Glutamatergic neuron (in vitro differentiated cells): ENCODE measurements around the gene LAMTOR4. TPM values are rescaled to one million over a fixed set of nuclear protein-coding genes. Genes with fewer than 3 reads are reported as not detected.

Experiments used
- DNase-seq: peaks from one replicate; pipeline ENCODE4 v3.0.0; 2022
- H3K27ac Mint-ChIP-seq: one replicate; pipeline ENCODE4 v1.8.0; 2020; ENCODE audit warnings: mild to moderate bottlenecking, mixed read lengths, inconsistent platforms; ENCODE audit not compliant: unreplicated experiment
- H3K27me3 Mint-ChIP-seq: one replicate; pipeline ENCODE4 v1.8.0; 2020; ENCODE audit warnings: mild to moderate bottlenecking, moderate library complexity, mixed read lengths, inconsistent platforms; ENCODE audit not compliant: unreplicated experiment
- H3K36me3 Mint-ChIP-seq: one replicate; pipeline ENCODE4 v1.8.0; 2020; ENCODE audit warnings: mild to moderate bottlenecking, mixed read lengths, inconsistent platforms; ENCODE audit not compliant: unreplicated experiment
- H3K4me1 Mint-ChIP-seq: one replicate; pipeline ENCODE4 v1.8.0; 2020; ENCODE audit warnings: mild to moderate bottlenecking, low read depth, mixed read lengths, inconsistent platforms; ENCODE audit not compliant: unreplicated experiment
- H3K4me3 Mint-ChIP-seq: one replicate; pipeline ENCODE4 v1.8.0; 2020; ENCODE audit warnings: mild to moderate bottlenecking, mixed read lengths, inconsistent platforms; ENCODE audit not compliant: unreplicated experiment
- H3K9me3 Mint-ChIP-seq: one replicate; pipeline ENCODE4 v1.8.0; 2020; ENCODE audit warnings: mild to moderate bottlenecking, moderate library complexity, mixed read lengths, inconsistent platforms; ENCODE audit not compliant: unreplicated experiment
- total RNA-seq: library from RNA; stranded (reverse); fragmentation: NEBNext Ultra II Directional; extraction: Animal tissue kit (Norgen Biotek cat#: 25700); gene quantifications from one replicate; pipeline ENCODE4 v1.2.1, GENCODE V29; 2021; ENCODE audit not compliant: unreplicated experiment
- TF ChIP-seq, protein P1 (sequence below): fragments of 200-600 bp; sonication (generic); IDR thresholded peaks from one replicate; pipeline ENCODE4 v1.5.0; 2021; ENCODE audit not compliant: partially characterized antibody, unreplicated experiment

Gene LAMTOR4
- total RNA-seq, 1 donor from 2014 or later, result 66.9 TPM

DNA sequence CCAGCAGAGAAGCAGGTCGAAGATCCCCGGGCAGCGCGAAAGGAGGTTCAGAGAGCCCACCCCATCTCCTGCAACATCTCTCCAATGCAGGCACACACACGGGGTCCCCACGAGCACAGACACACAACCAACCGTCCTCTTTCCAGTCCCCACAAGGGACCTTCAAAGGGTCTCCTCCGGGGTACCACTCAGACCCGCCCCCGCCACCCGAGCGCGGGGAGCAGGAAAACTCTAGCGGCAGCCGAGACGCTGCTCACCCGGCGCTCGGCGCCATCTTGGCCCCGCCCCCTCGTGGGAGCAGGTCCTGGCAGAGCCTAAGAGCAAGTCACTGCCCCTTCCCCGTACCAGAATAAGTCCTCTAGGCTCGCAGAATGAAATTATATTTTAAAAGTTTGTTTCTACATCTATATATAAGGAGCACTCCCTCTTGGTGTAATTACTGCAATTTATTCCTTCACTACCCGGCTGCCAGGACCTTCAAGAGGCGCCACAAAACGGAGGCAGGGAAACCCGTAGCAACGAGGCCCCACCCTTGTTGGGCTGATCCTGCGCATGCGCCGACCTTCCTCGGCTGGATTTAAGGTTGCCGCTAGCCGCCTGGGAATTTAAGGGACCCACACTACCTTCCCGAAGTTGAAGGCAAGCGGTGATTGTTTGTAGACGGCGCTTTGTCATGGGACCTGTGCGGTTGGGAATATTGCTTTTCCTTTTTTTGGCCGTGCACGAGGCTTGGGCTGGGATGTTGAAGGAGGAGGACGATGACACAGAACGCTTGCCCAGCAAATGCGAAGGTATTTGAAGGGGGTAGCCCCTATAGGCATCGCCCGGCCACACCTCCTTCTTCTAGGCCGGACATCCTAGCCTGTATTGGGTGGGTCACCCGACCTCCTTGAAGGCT, 29.4 kb upstream of the LAMTOR4 start, which contains the start of the genes CNPY4 and TAF6:
TSS of gene CNPY4 (plus strand) at position 563 of the 898 bp plus-strand sequence. CDS start at position 674, 111 bp downstream.
TSS of gene TAF6 (minus strand) at position 287 of the 898 bp plus-strand sequence. CDS start 5,149 bp downstream, outside the sequence.
- Mint-ChIP-seq H3K4me1 (peaks cover 6% of the 10 kb centered on the region), H3K27me3 (peaks cover 3% of the 10 kb centered on the region), H3K27ac (peak within 1 kb of the TSS; percentile 97), H3K9me3 (peaks cover 13% of the 10 kb centered on the region), H3K36me3 (no peaks in the 10 kb centered on the region), H3K4me3 (peak within 1 kb of the TSS; percentile 99)
- TF ChIP-seq, protein P1, sequence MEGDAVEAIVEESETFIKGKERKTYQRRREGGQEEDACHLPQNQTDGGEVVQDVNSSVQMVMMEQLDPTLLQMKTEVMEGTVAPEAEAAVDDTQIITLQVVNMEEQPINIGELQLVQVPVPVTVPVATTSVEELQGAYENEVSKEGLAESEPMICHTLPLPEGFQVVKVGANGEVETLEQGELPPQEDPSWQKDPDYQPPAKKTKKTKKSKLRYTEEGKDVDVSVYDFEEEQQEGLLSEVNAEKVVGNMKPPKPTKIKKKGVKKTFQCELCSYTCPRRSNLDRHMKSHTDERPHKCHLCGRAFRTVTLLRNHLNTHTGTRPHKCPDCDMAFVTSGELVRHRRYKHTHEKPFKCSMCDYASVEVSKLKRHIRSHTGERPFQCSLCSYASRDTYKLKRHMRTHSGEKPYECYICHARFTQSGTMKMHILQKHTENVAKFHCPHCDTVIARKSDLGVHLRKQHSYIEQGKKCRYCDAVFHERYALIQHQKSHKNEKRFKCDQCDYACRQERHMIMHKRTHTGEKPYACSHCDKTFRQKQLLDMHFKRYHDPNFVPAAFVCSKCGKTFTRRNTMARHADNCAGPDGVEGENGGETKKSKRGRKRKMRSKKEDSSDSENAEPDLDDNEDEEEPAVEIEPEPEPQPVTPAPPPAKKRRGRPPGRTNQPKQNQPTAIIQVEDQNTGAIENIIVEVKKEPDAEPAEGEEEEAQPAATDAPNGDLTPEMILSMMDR, result no peak
- DNase-seq, result peak; percentile 96

DNA sequence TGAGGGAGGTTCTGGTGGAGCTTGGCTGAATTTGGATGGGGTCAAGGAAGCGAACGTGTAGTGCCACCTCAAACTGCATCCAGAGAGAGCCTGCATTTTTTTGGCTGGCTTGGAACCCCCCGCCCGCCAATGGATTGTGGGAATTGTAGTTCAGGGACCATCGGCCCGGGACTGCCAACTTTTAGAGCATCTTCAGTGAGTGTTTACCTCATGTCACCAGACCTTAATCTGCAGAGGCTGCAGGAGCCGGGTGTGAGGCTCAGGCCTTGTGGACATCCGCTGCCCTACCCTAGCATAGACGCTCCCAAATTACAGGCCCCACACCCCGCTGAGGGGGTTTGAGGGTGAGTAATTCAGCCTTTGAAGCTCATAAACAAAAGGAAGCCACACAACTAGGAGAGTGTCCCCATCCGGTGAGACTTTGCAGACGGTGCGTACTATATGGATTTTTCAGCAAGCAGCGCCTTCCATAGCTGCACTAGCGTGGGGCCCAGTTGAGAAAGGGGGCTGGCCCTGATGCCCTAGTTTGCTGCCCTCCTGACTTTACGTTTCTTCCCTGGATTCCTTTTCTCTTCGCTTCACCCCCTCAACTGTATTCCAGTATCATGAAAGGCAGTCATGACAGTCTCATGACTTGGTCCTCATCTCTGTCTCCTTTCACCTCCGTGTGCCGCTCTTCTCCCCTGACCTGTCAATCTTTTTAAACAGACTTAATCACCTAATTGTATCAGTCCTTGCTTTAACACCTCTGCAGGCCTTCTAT, 28.6 kb upstream of the LAMTOR4 start:
- peak; percentile 59 for DNase-seq
- peaks cover 13% of the 10 kb centered on the region for H3K9me3 Mint-ChIP-seq
- peaks cover 3% of the 10 kb centered on the region for H3K27me3 Mint-ChIP-seq
- peaks cover 6% of the 10 kb centered on the region for H3K4me1 Mint-ChIP-seq
- no peaks in the 10 kb centered on the region for H3K36me3 Mint-ChIP-seq
- peak overlapping the region; percentile 97 for H3K27ac Mint-ChIP-seq
- peak overlapping the region; percentile 99 for H3K4me3 Mint-ChIP-seq
- TF ChIP-seq, protein P1, result no peak

DNA sequence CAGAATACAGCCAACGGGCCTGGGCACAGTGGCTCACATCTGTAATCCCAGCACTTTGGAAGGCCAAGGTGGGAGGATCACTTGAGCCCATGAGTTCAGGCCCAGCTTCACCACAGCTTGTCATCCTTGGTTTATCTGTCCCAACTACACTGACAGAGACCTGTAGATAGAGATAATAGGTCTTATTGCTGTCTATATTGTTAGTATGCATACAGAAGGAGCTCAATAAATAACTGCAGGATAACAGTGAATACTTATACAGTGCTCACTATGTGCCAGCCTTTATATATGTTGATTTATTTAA, 28.0 kb upstream of the LAMTOR4 start:
- H3K4me3 Mint-ChIP-seq, result peak overlapping the region; percentile 99
- H3K27me3 Mint-ChIP-seq, result peaks cover 3% of the 10 kb centered on the region
- H3K36me3 Mint-ChIP-seq, result no peaks in the 10 kb centered on the region
- H3K27ac Mint-ChIP-seq, result peak overlapping the region; percentile 1
- DNase-seq, result no peak
- H3K9me3 Mint-ChIP-seq, result peaks cover 13% of the 10 kb centered on the region
- H3K4me1 Mint-ChIP-seq, result peaks cover 6% of the 10 kb centered on the region
- TF ChIP-seq, protein P1, result no peak

DNA sequence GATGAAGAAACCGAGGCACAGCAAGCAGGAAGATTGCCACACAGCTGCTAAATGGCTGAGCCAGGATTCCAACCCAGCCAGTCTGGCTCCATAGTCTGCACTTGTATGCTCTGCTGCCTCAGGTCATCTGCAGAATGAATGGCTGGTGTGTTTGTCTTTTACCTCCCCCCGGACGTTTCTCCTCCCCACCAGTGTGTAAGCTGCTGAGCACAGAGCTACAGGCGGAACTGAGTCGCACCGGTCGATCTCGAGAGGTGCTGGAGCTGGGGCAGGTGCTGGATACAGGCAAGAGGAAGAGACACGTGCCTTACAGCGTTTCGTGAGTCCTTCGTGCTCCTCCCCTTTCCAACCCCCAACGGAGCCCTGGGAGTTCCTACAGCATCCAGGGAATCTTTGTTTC, 26.7 kb upstream of the LAMTOR4 start:
- Mint-ChIP-seq H3K36me3 (no peaks in the 10 kb centered on the region), H3K27ac (no peak overlapping the region), H3K4me1 (peaks cover 6% of the 10 kb centered on the region), H3K27me3 (peaks cover 9% of the 10 kb centered on the region), H3K4me3 (no peak overlapping the region), H3K9me3 (peaks cover 13% of the 10 kb centered on the region)
- DNase-seq, result no peak
- TF ChIP-seq, protein P1, result no peak

DNA sequence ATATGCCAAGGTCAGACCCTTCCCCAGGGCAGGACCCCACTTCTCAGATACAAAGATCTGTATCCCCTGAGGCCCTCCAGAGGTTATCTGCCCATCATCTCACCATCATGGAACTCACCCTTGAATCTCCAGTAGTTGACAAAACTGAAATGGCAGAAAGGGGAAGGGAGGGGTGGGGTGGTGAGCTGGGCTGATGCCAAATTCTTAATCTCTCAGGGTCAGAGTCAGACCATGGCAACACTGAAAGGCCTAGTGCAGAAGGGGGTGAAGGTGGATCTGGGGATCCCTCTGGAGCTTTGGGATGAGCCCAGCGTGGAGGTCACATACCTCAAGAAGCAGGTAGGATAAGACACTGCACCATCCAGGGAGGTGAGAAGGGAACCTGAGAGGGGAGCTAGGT, 26.1 kb upstream of the LAMTOR4 start:
- Mint-ChIP-seq H3K27me3 (peaks cover 9% of the 10 kb centered on the region), H3K36me3 (no peaks in the 10 kb centered on the region), H3K27ac (no peak overlapping the region), H3K9me3 (peaks cover 13% of the 10 kb centered on the region), H3K4me1 (peaks cover 6% of the 10 kb centered on the region), H3K4me3 (no peak overlapping the region)
- TF ChIP-seq, protein P1, result no peak
- DNase-seq, result no peak
